Measurements from ENCODE around the gene OVCH1. TPM values are rescaled to one million over a fixed set of nuclear protein-coding genes. Genes with fewer than 3 reads are reported as not detected.
A peak's percentile ranks its signal among the peaks of the same experiment; 100 is the strongest.
"Not testable (repeated sequence)": the region's sequence is repeated elsewhere in the genome, so short reads cannot be mapped to it uniquely, and the experiment has no call there.

Gene OVCH1
- total RNA-seq, 1 donor from 2014 or later = not detected

GRCh38 chr12:29486972-29487371, 10.5 kb downstream of the OVCH1 start:
- no peak for ATAC-seq

GRCh38 chr12:29463198-29463597, 34.3 kb downstream of the OVCH1 start:
- no peak for ATAC-seq

- no peak for ATAC-seq
These were observed 37.4 kb downstream of the OVCH1 start for GRCh38 chr12:29460082-29460481.

- ATAC-seq = no peak
These were observed 42.4 kb downstream of the OVCH1 start for GRCh38 chr12:29455087-29455486.

- no peak for ATAC-seq
These were observed 45.6 kb downstream of the OVCH1 start for GRCh38 chr12:29451888-29452287.

GRCh38 chr12:29448157-29448556, 49.3 kb downstream of the OVCH1 start:
- no peak for ATAC-seq

GRCh38 chr12:29447285-29447975, 50.1 kb downstream of the OVCH1 start:
- no peak for ATAC-seq

- no peak for ATAC-seq
These were observed 58.0 kb downstream of the OVCH1 start for GRCh38 chr12:29439506-29439905.

- ATAC-seq = no peak
These were observed 58.6 kb downstream of the OVCH1 start for GRCh38 chr12:29438752-29439408.

GRCh38 chr12:29437575-29437974, 59.9 kb downstream of the OVCH1 start:
- no peak for ATAC-seq

- not testable (repeated sequence) for ATAC-seq
These were observed 60.7 kb downstream of the OVCH1 start for GRCh38 chr12:29436815-29437214.

- no peak for ATAC-seq
These were observed 66.0 kb downstream of the OVCH1 start for GRCh38 chr12:29431513-29431912.

- no peak for ATAC-seq
These were observed 66.8 kb downstream of the OVCH1 start for GRCh38 chr12:29430716-29431044.

- peak; percentile 82 for ATAC-seq
These were observed 67.3 kb downstream of the OVCH1 start for GRCh38 chr12:29429999-29430715.

GRCh38 chr12:29428633-29429032, 68.9 kb downstream of the OVCH1 start:
- peak; percentile 97 for ATAC-seq

GRCh38 chr12:29427964-29428363, 69.5 kb downstream of the OVCH1 start:
- ATAC-seq = no peak

- no peak for ATAC-seq
These were observed 71.0 kb downstream of the OVCH1 start for GRCh38 chr12:29426498-29426897.

- no peak for ATAC-seq
These were observed 71.8 kb downstream of the OVCH1 start for GRCh38 chr12:29425722-29426121.

- ATAC-seq = no peak
These were observed 80.7 kb downstream of the OVCH1 start for GRCh38 chr12:29416748-29417147.

- ATAC-seq = no peak
These were observed 82.4 kb downstream of the OVCH1 start for GRCh38 chr12:29415111-29415510.

- no peak for ATAC-seq
These were observed 83.1 kb downstream of the OVCH1 start for GRCh38 chr12:29414368-29414767.

- no peak for ATAC-seq
These were observed 91.9 kb downstream of the OVCH1 start for GRCh38 chr12:29405561-29405960.

GRCh38 chr12:29403991-29404390, 93.5 kb downstream of the OVCH1 start:
- no peak for ATAC-seq

- ATAC-seq = no peak
These were observed 95.0 kb downstream of the OVCH1 start for GRCh38 chr12:29402437-29402836.
